HepG2 (cell line): Measurements from ENCODE around the gene GPER1. TPM values are rescaled to one million over a fixed set of nuclear protein-coding genes. Genes with fewer than 3 reads are reported as not detected.

Experiments
- DMAP1 ChIP-seq: IDR thresholded peaks from 2 replicates; pipeline ENCODE4 v1.6.1; 2016
- E2F5 ChIP-seq: sonication (generic); formaldehyde crosslinking; conservative IDR thresholded peaks from 2 replicates; pipeline ENCODE4 v1.4.0; 2020; ENCODE audit warnings: missing genetic modification reagents
- EHMT2 ChIP-seq: fragments of 200-600 bp; sonication (generic); IDR thresholded peaks from 2 replicates; pipeline ENCODE4 v1.7.0; 2017; ENCODE audit warnings: antibody characterized with exemption, low read depth, low read length, borderline replicate concordance
- ETV6 ChIP-seq: sonication (generic); formaldehyde crosslinking; conservative IDR thresholded peaks from 2 replicates; pipeline ENCODE4 v1.4.0; 2020; ENCODE audit warnings: missing genetic modification reagents
- HDAC1 ChIP-seq: sonication (generic); formaldehyde crosslinking; IDR thresholded peaks from 2 replicates; pipeline ENCODE4 v1.5.1; 2020; ENCODE audit warnings: mild to moderate bottlenecking, missing genetic modification reagents
- HOXA5 ChIP-seq: sonication (generic); formaldehyde crosslinking; IDR thresholded peaks from 2 replicates; pipeline ENCODE4 v1.4.0; 2020; ENCODE audit warnings: missing genetic modification reagents
- NCOR1 ChIP-seq: fragments of 200-600 bp; sonication (generic); IDR thresholded peaks from 2 replicates; pipeline ENCODE4 v1.7.0; 2017; ENCODE audit warnings: antibody characterized with exemption, low read length, borderline replicate concordance
- NR0B2 ChIP-seq: sonication (generic); formaldehyde crosslinking; IDR thresholded peaks from 2 replicates; pipeline ENCODE4 v1.4.0; 2020; ENCODE audit warnings: mild to moderate bottlenecking, missing genetic modification reagents
- PLRG1 ChIP-seq: fragments of 450-650 bp; conservative IDR thresholded peaks from 2 replicates; pipeline ENCODE4 v1.6.1; 2016
- RBFOX2 ChIP-seq: fragments of 200-400 bp; formaldehyde crosslinking; IDR thresholded peaks from 2 replicates; pipeline ENCODE4 v1.6.1; 2017; ENCODE audit warnings: low read depth, mild to moderate bottlenecking, low read length
- SMAD9 ChIP-seq: sonication (generic); formaldehyde crosslinking; IDR thresholded peaks from 2 replicates; pipeline ENCODE4 v1.5.1; 2020; ENCODE audit warnings: mild to moderate bottlenecking, missing genetic modification reagents
- TBX2 ChIP-seq: sonication (generic); formaldehyde crosslinking; IDR thresholded peaks from 2 replicates; pipeline ENCODE4 v1.5.0; 2020; ENCODE audit warnings: missing genetic modification reagents, mild to moderate bottlenecking, borderline replicate concordance
- TRIM24 ChIP-seq: sonication (generic); formaldehyde crosslinking; IDR thresholded peaks from 2 replicates; pipeline ENCODE4 v1.8.0; 2022; ENCODE audit warnings: mild to moderate bottlenecking, missing genetic modification reagents
- ZNF207 ChIP-seq: fragments of 450-650 bp; IDR thresholded peaks from 2 replicates; pipeline ENCODE4 v1.6.1; 2016; ENCODE audit warnings: antibody characterized with exemption, borderline replicate concordance
- ZNF710 ChIP-seq: sonication (generic); formaldehyde crosslinking; IDR thresholded peaks from 2 replicates; pipeline ENCODE4 v1.5.0; 2020; ENCODE audit warnings: mild to moderate bottlenecking, missing genetic modification reagents, borderline replicate concordance
- ZNF766 ChIP-seq: sonication (generic); formaldehyde crosslinking; IDR thresholded peaks from 2 replicates; pipeline ENCODE4 v1.5.0; 2020; ENCODE audit warnings: missing genetic modification reagents, borderline replicate concordance
- ZNF816 ChIP-seq: sonication (generic); formaldehyde crosslinking; IDR thresholded peaks from 2 replicates; pipeline ENCODE4 v1.8.0; 2022; ENCODE audit warnings: missing genetic modification reagents, mild to moderate bottlenecking, borderline replicate concordance
- polyA plus RNA-seq, 8 experiments: library from polyadenylated mRNA; depleted of rRNA in 3 of 8; stranded (reverse) in 7 of 8; unstranded in 1 of 8; fragments of >200 nt; fragmentation: Illumina TruSeq in 4 of 8; extraction: Trizol in 4 of 8; gene quantifications; 2 replicates each; pipeline versions ENCODE4 v1.2.1 to v1.2.3, GENCODE V29; 2011 to 2016; ENCODE audit warnings: low read depth in 4 of 8, missing spikeins in 1 of 8, mixed read lengths in 1 of 8; ENCODE audit not compliant: insufficient read depth in 1 of 8
- total RNA-seq, 5 experiments: library from RNA; depleted of rRNA; stranded (reverse); fragments of >200 nt; fragmentation: Illumina TruSeq; extraction: Trizol; gene quantifications; 2 replicates each; pipeline ENCODE4 v1.2.3, GENCODE V29; 2016; ENCODE audit warnings: low read depth in 1 of 5
- TF ChIP-seq, protein P1 (sequence below): sonication (generic); formaldehyde crosslinking; IDR thresholded peaks from 2 replicates; pipeline ENCODE4 v1.8.0; 2022; ENCODE audit warnings: mild to moderate bottlenecking, missing genetic modification reagents
- TF ChIP-seq, protein P2 (sequence below): sonication (generic); formaldehyde crosslinking; IDR thresholded peaks from 2 replicates; pipeline ENCODE4 v1.4.0; 2020; ENCODE audit warnings: missing genetic modification reagents
- TF ChIP-seq, protein P3 (sequence below): sonication (generic); formaldehyde crosslinking; IDR thresholded peaks from 2 replicates; pipeline ENCODE4 v1.4.0; 2020; ENCODE audit warnings: missing genetic modification reagents
- TF ChIP-seq, protein P4 (sequence below): sonication (generic); formaldehyde crosslinking; IDR thresholded peaks from 2 replicates; pipeline ENCODE4 v1.4.0; 2020; ENCODE audit warnings: missing genetic modification reagents

The GPER1 gene
- total and polyA plus RNA-seq, 2 of the 13 experiments (the other 11 are each of a cell fraction or from before 2014, with no cell fraction given), result 12.7 to 19.7 TPM

DNA sequence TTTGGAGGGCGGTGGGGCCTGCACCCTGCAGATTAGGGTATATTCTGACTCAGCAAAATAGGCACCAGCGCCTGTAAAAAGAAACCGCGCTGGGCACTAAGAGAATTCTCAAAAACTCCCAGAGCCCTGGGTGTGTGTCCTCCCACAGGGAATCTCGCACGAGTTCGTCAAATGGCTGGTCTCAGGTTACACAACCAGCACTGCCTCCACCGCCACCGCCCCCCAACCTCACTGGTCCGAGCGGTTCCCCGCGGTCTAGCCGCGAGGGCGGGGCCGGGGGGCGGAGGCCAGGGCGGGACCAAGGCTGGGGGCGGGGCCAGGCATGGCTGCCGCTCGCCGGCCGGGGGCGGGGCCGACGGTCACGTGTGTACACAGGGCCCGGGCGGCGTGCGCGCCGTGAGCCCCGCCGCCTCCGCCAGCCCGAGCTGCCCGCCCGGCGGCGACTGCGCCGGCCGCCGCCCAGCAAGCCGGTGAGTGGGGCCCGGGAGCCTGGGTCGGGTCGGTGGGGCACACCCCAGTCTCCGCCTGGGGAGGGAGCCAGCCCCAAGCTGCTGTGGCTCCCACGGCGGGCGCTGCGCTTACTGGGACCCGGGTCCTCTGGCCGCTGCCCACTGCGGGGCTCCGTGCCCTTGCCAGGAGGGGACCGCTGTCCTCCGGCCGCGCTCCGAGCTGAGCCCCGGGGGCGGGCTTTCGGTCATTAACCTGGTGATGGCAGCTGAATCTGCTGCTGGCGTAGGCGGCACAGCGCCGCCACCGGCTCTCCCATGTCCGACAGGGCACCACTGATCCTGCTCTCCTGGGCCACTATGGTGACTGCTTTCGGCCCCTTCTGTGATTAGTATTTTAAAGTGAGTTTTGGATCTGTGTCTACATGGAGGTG, 43.5 kb upstream of the GPER1 start, which contains the start of gene GPR146 (continued):
- TF ChIP-seq, protein P1, sequence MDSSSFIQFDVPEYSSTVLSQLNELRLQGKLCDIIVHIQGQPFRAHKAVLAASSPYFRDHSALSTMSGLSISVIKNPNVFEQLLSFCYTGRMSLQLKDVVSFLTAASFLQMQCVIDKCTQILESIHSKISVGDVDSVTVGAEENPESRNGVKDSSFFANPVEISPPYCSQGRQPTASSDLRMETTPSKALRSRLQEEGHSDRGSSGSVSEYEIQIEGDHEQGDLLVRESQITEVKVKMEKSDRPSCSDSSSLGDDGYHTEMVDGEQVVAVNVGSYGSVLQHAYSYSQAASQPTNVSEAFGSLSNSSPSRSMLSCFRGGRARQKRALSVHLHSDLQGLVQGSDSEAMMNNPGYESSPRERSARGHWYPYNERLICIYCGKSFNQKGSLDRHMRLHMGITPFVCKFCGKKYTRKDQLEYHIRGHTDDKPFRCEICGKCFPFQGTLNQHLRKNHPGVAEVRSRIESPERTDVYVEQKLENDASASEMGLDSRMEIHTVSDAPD (CRISPR knock-in tag), result no peak
- TF ChIP-seq TRIM24 (no peak), NR0B2 (CRISPR knock-in tag) (no peak), HOXA5 (CRISPR knock-in tag) (no peak), E2F5 (no peak), HDAC1 (CRISPR knock-in tag) (peak; percentile 15; the same call in 1 of the 2 replicates), ZNF816 (no peak), ZNF766 (peak; percentile 50; the same call in 1 of the 2 replicates), ETV6 (CRISPR knock-in tag) (no peak), TBX2 (peak; percentile 25; the same call in 1 of the 2 replicates), EHMT2 (no peak), DMAP1 (CRISPR knock-in tag) (peak; percentile 11; the same call in 1 of the 2 replicates), SMAD9 (no peak), PLRG1 (no peak), NCOR1 (no peak), ZNF710 (CRISPR knock-in tag) (no peak), RBFOX2 (peak; percentile 73), ZNF207 (no peak)
- TF ChIP-seq, protein P2, sequence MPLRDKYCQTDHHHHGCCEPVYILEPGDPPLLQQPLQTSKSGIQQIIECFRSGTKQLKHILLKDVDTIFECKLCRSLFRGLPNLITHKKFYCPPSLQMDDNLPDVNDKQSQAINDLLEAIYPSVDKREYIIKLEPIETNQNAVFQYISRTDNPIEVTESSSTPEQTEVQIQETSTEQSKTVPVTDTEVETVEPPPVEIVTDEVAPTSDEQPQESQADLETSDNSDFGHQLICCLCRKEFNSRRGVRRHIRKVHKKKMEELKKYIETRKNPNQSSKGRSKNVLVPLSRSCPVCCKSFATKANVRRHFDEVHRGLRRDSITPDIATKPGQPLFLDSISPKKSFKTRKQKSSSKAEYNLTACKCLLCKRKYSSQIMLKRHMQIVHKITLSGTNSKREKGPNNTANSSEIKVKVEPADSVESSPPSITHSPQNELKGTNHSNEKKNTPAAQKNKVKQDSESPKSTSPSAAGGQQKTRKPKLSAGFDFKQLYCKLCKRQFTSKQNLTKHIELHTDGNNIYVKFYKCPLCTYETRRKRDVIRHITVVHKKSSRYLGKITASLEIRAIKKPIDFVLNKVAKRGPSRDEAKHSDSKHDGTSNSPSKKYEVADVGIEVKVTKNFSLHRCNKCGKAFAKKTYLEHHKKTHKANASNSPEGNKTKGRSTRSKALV, result no peak
- TF ChIP-seq, protein P3, sequence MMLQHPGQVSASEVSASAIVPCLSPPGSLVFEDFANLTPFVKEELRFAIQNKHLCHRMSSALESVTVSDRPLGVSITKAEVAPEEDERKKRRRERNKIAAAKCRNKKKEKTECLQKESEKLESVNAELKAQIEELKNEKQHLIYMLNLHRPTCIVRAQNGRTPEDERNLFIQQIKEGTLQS (CRISPR knock-in tag), result no peak
- TF ChIP-seq, protein P4, sequence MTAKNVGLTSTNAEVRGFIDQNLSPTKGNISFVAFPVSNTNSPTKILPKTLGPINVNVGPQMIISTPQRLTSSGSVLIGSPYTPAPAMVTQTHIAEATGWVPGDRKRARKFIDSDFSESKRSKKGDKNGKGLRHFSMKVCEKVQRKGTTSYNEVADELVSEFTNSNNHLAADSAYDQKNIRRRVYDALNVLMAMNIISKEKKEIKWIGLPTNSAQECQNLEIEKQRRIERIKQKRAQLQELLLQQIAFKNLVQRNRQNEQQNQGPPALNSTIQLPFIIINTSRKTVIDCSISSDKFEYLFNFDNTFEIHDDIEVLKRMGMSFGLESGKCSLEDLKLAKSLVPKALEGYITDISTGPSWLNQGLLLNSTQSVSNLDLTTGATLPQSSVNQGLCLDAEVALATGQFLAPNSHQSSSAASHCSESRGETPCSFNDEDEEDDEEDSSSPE (CRISPR knock-in tag), result no peak
